ENCODE results near the gene CNST. TPM values are rescaled to one million over a fixed set of nuclear protein-coding genes. Genes with fewer than 3 reads are reported as not detected.
A peak's percentile ranks its signal among the peaks of the same experiment; 100 is the strongest.

Gene CNST
- total RNA-seq, 1 donor from 2014 or later: 26.4 TPM

GRCh38 chr1:246667773-246668172 lies 101.5 kb downstream of the CNST start:
- Mint-ChIP-seq H3K4me1 (no peaks in the 10 kb centered on the region), H3K9me3 (no peaks in the 10 kb centered on the region), H3K36me3 (ENCODE audit: low read depth) (peaks cover 25% of the 10 kb centered on the region), H3K27me3 (no peaks in the 10 kb centered on the region), H3K4me3 (no peak overlapping the region), H3K27ac (no peak overlapping the region)
- no peak for DNase-seq
- intact Hi-C loops (cut with micrococcal nuclease): no loop called here

- no peak overlapping the region for H3K27ac Mint-ChIP-seq
- peaks cover 25% of the 10 kb centered on the region for H3K36me3 Mint-ChIP-seq (ENCODE audit: low read depth)
- H3K9me3 Mint-ChIP-seq: no peaks in the 10 kb centered on the region
- DNase-seq: no peak
- H3K4me1 Mint-ChIP-seq: no peaks in the 10 kb centered on the region
- intact Hi-C loops (cut with micrococcal nuclease): no loop called here
- H3K27me3 Mint-ChIP-seq: no peaks in the 10 kb centered on the region
- H3K4me3 Mint-ChIP-seq: no peak overlapping the region
These were observed 103.4 kb downstream of the CNST start for GRCh38 chr1:246669659-246670058.

DNA sequence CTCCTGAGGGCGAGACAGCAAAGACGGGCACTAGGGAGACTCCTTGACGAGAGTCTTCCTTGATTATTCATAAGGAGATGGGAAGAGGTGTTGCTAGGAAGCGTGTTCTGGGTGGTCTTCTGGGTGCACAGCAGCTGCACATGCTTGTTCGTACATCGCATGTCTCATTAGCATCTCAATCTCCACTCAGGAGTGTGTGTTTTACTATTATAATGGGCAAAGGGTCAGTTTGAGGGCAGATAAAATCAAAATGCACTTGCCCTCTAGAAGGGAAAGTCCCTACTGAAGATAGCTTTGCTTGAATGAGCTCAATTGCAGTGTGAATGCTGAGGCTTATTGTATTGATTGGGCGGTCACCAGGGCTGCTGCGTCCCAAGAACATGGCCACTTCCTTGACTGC lies 107.8 kb downstream of the CNST start:
- peaks cover 8% of the 10 kb centered on the region for H3K36me3 Mint-ChIP-seq (ENCODE audit: low read depth)
- H3K27ac Mint-ChIP-seq: no peak overlapping the region
- no peaks in the 10 kb centered on the region for H3K9me3 Mint-ChIP-seq
- no peak for DNase-seq
- no peaks in the 10 kb centered on the region for H3K4me1 Mint-ChIP-seq
- intact Hi-C loops (cut with micrococcal nuclease): no loop called here
- H3K4me3 Mint-ChIP-seq: no peak overlapping the region
- H3K27me3 Mint-ChIP-seq: no peaks in the 10 kb centered on the region

DNA sequence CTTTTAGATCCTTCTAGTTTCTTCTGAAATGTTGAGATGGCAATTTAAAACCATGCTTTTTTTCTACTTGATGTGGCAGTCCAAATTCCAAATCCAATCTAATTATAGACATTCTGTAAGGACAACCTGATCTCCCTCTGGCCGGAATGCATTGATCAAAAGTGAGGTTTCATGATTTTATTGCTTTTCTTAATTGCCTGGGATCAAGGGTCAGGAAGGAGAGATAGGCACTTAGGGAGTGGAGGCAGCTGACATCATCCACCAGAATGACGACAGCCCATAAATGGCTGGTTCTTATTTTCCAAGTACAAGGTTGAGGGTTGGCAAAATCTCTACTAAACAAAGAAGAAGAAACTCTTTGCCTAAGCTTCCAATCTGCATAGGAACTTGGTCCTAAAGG lies 111.6 kb downstream of the CNST start:
- Mint-ChIP-seq H3K27ac (no peak overlapping the region), H3K9me3 (no peaks in the 10 kb centered on the region), H3K36me3 (ENCODE audit: low read depth) (no peaks in the 10 kb centered on the region), H3K4me3 (no peak overlapping the region), H3K27me3 (no peaks in the 10 kb centered on the region), H3K4me1 (no peaks in the 10 kb centered on the region)
- no peak for DNase-seq
- intact Hi-C loops (cut with micrococcal nuclease): no loop called here

DNA sequence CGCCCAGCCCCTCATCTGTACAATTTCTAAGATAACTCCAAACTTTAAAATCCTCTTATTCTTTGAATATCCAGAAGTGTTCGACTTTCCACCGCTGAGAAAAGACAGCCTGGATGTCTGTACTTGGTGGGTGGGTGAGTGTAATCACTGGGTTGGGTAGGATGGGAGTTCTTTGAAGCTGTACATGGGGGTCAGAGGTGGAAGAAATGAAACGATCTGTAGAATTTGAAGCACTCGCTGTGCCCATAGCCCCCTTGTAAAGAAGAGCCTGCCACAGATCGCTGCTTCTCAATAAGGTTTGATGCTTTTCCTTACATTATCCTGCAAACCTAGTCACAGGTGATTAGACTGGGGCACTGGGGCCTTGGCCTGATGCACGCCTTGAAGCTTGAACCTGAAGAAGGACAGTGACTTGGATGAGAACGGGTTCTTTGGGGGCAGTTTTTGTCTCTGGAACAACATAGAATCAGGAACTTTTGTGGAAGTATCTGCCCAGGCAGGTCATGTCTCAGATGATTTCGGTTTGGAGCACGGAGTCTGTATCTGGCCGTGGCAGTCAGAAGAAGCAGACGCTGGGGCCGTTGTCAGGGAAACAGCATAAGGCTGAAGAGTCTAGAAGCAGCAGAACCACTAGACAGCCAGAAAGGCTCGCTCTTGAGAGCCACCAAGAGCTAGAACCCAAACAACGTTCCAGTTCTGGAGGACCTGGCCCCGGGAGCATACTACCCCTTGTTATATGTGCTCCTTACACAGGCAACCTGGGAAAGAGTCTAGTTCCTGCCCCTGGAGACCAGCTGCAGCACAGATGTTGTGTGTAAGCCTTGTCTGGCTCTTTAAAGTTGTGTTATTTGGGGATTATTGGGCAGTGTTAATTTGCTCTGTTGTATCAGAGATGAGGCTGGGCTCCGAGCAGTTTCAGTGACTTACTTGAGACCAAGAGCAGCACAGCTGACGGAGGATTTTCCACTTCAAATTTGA lies 112.8 kb downstream of the CNST start:
- no peak for DNase-seq
- intact Hi-C loops (cut with micrococcal nuclease): no loop called here
- H3K36me3 Mint-ChIP-seq (ENCODE audit: low read depth): no peaks in the 10 kb centered on the region
- H3K27ac Mint-ChIP-seq: no peak overlapping the region
- no peak overlapping the region for H3K4me3 Mint-ChIP-seq
- H3K27me3 Mint-ChIP-seq: no peaks in the 10 kb centered on the region
- H3K4me1 Mint-ChIP-seq: no peaks in the 10 kb centered on the region
- H3K9me3 Mint-ChIP-seq: no peaks in the 10 kb centered on the region

GRCh38 chr1:246679794-246680177 lies 113.5 kb downstream of the CNST start:
- H3K9me3 Mint-ChIP-seq: no peaks in the 10 kb centered on the region
- H3K36me3 Mint-ChIP-seq (ENCODE audit: low read depth): no peaks in the 10 kb centered on the region
- intact Hi-C loops (cut with micrococcal nuclease): no loop called here
- H3K4me3 Mint-ChIP-seq: no peak overlapping the region
- DNase-seq: no peak
- no peak overlapping the region for H3K27ac Mint-ChIP-seq
- H3K27me3 Mint-ChIP-seq: no peaks in the 10 kb centered on the region
- no peaks in the 10 kb centered on the region for H3K4me1 Mint-ChIP-seq

DNA sequence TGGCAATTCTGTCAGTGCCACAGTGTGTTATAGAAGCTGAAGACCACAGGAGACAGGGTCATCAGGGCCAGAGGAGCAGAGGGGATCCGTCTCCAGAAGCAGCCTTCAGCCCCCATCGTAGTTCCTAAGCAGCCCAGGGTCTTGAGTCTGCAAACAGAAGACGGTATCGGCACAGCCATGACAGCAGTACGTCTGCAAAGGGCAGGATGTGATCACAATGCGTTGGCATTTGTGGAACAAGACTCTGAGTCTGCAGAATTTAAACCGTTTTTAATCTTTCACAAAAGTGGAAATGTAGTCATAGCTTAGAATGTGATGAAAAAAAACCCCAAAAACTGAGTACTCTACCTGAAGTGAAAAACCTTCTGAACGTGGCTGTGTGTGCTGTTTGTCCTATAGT lies 113.9 kb downstream of the CNST start:
- H3K36me3 Mint-ChIP-seq (ENCODE audit: low read depth): no peaks in the 10 kb centered on the region
- DNase-seq: no peak
- no peak overlapping the region for H3K27ac Mint-ChIP-seq
- intact Hi-C loops (cut with micrococcal nuclease): no loop called here
- no peak overlapping the region for H3K4me3 Mint-ChIP-seq
- no peaks in the 10 kb centered on the region for H3K27me3 Mint-ChIP-seq
- no peaks in the 10 kb centered on the region for H3K9me3 Mint-ChIP-seq
- H3K4me1 Mint-ChIP-seq: no peaks in the 10 kb centered on the region

GRCh38 chr1:246680696-246681130 lies 114.5 kb downstream of the CNST start:
- Mint-ChIP-seq H3K4me3 (no peak overlapping the region), H3K27me3 (no peaks in the 10 kb centered on the region), H3K27ac (peak overlapping the region; percentile 11), H3K36me3 (ENCODE audit: low read depth) (no peaks in the 10 kb centered on the region), H3K9me3 (no peaks in the 10 kb centered on the region), H3K4me1 (no peaks in the 10 kb centered on the region)
- DNase-seq: no peak
- intact Hi-C loops (cut with micrococcal nuclease): no loop called here

DNA sequence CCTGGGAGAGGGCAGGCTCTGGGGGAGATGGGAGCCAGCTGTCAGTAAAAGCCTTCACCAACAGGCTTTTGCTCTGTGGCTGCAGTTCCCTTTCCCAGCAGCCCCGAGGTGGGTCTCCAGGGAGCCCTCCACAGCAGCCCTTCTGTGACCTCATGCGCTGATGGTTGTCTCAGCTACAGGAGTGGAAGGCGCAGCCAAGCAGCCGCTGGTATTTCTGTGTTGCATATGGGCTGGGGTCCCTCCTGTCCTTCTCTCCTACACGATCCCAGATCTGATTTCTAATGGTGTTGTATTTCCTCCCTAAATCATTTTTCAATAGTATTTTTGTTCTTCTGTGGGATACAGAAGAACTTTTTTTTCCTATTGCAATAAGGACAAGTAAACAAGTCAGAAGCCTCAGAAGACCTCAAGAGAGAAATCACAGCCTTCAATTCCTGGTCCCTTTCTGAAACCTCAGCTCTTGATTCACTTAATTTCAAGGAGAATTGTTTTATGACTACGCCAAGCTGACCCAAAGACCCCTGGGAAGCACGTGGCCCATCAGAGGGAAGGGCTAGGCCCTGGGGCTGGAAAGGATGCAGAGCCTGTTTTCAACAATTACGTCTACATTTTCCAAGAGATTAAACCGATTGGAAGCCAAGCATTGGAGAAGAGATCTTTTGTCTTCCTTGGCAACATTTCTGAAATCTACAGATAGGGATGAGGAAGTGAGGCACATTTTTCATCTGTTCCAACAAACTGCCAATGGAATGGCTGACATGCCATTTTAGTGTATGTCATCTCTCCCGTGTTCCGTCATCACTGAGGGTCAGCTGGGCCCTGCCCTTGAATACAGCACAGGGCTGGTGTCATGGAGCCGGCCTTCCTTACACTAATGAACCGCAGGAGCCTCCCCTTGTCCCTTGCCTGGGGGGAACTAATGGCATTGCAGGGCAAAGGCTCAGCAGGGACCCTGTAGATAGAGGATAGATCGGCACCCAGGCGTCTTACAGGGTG lies 115.9 kb downstream of the CNST start:
- Mint-ChIP-seq H3K4me1 (no peaks in the 10 kb centered on the region), H3K4me3 (no peak overlapping the region), H3K27ac (no peak overlapping the region), H3K36me3 (ENCODE audit: low read depth) (no peaks in the 10 kb centered on the region), H3K27me3 (no peaks in the 10 kb centered on the region), H3K9me3 (no peaks in the 10 kb centered on the region)
- no peak for DNase-seq
- intact Hi-C loops (cut with micrococcal nuclease): no loop called here

GRCh38 chr1:246683521-246683920 lies 117.3 kb downstream of the CNST start:
- DNase-seq: no peak
- Mint-ChIP-seq H3K4me1 (no peaks in the 10 kb centered on the region), H3K36me3 (ENCODE audit: low read depth) (no peaks in the 10 kb centered on the region), H3K9me3 (no peaks in the 10 kb centered on the region), H3K4me3 (no peak overlapping the region), H3K27ac (no peak overlapping the region), H3K27me3 (no peaks in the 10 kb centered on the region)
- intact Hi-C loops (cut with micrococcal nuclease): no loop called here

GRCh38 chr1:246687002-246687401 lies 120.7 kb downstream of the CNST start:
- H3K36me3 Mint-ChIP-seq (ENCODE audit: low read depth): no peaks in the 10 kb centered on the region
- H3K27me3 Mint-ChIP-seq: peaks cover 2% of the 10 kb centered on the region
- no peak overlapping the region for H3K4me3 Mint-ChIP-seq
- no peaks in the 10 kb centered on the region for H3K4me1 Mint-ChIP-seq
- intact Hi-C loops (cut with micrococcal nuclease): no loop called here
- no peaks in the 10 kb centered on the region for H3K9me3 Mint-ChIP-seq
- no peak overlapping the region for H3K27ac Mint-ChIP-seq
- no peak for DNase-seq

GRCh38 chr1:246689409-246690008 lies 123.3 kb downstream of the CNST start:
- Mint-ChIP-seq H3K36me3 (ENCODE audit: low read depth) (peaks cover 2% of the 10 kb centered on the region), H3K9me3 (peaks cover 4% of the 10 kb centered on the region), H3K4me3 (no peak overlapping the region), H3K27me3 (peaks cover 2% of the 10 kb centered on the region), H3K4me1 (no peaks in the 10 kb centered on the region), H3K27ac (no peak overlapping the region)
- intact Hi-C loops (cut with micrococcal nuclease): loop anchor here (1.0 to 10.0 kb wide), 4 partner anchors 10 to 1535 kb away; partner anchors contain the start of gene KIF26B
- peak; percentile 81 for DNase-seq

GRCh38 chr1:246690100-246690499 lies 123.8 kb downstream of the CNST start:
- no peak for DNase-seq
- intact Hi-C loops (cut with micrococcal nuclease): loop anchor here (10.0 kb wide), 1 partner anchor 1535 kb away; the partner anchor contains the start of gene KIF26B
- no peaks in the 10 kb centered on the region for H3K4me1 Mint-ChIP-seq
- H3K9me3 Mint-ChIP-seq: peaks cover 4% of the 10 kb centered on the region
- H3K27ac Mint-ChIP-seq: no peak overlapping the region
- peaks cover 2% of the 10 kb centered on the region for H3K36me3 Mint-ChIP-seq (ENCODE audit: low read depth)
- peaks cover 2% of the 10 kb centered on the region for H3K27me3 Mint-ChIP-seq
- H3K4me3 Mint-ChIP-seq: no peak overlapping the region

All from activated CD4-positive, alpha-beta T cell treated with anti-CD3 and anti-CD28 coated beads, Interleukin-2, amount 10 ng/mL, durations not matched to agents 24 days and 14 days (primary cell).